T-helper 17 cell (primary cell): ENCODE results near the gene CATSPER1. TPM values are rescaled to one million over a fixed set of nuclear protein-coding genes. Genes with fewer than 3 reads are reported as not detected.
A peak's percentile ranks its signal among the peaks of the same experiment; 100 is the strongest.

Source experiments
- ATAC-seq: fragments of 150-1000 bp; cut with Tn5 transposase; 2 replicates; pipeline ENCODE4 v1.10.0; 2021; ENCODE audit warnings: mild to moderate bottlenecking, moderate library complexity
- DNase-seq, 3 donors: peaks; one replicate each; pipeline versions ENCODE4 v3.0.0 to v3.0.0-alpha.2; 2020 to 2021
- H3K9me3 ChIP-seq: one replicate; pipeline ENCODE4 v1.7.0; 2013; ENCODE audit warnings: low read length, mild to moderate bottlenecking; ENCODE audit not compliant: control insufficient read depth, poor library complexity, severe bottlenecking
- H3K27ac Mint-ChIP-seq: one replicate; pipeline ENCODE4 v1.8.0; 2022; ENCODE audit warnings: mild to moderate bottlenecking, moderate library complexity, mixed read lengths
- H3K27me3 Mint-ChIP-seq: one replicate; pipeline ENCODE4 v1.8.0; 2022; ENCODE audit warnings: mixed read lengths
- H3K36me3 Mint-ChIP-seq: one replicate; pipeline ENCODE4 v1.8.0; 2022; ENCODE audit warnings: low read depth, mixed read lengths
- H3K4me1 Mint-ChIP-seq: one replicate; pipeline ENCODE4 v1.8.0; 2022; ENCODE audit warnings: mild to moderate bottlenecking, mixed read lengths
- H3K4me3 Mint-ChIP-seq: one replicate; pipeline ENCODE4 v1.8.0; 2022; ENCODE audit warnings: mild to moderate bottlenecking, moderate library complexity, mixed read lengths
- total RNA-seq, 4 donors: library from RNA in 2 of 4; stranded (reverse) in 2 of 4; gene quantifications; one replicate each; pipeline ENCODE4 v1.2.3 and lab custom pipeline; 2022 to 2026

CATSPER1 gene
- total RNA-seq, 2 donors from 2014 or later = not detected

- Mint-ChIP-seq H3K36me3 (peaks cover 9% of the 10 kb centered on the region), H3K4me3 (peak overlapping the region; percentile 45), H3K27ac (peak overlapping the region; percentile 57), H3K4me1 (peaks cover 8% of the 10 kb centered on the region), H3K27me3 (no peaks in the 10 kb centered on the region)
- ATAC-seq = no peak
- H3K9me3 ChIP-seq = no peaks in the 10 kb centered on the region
- DNase-seq = no peak
Observed at GRCh38 chr11:65975771-65976170, 50.5 kb downstream of the CATSPER1 start.

- ATAC-seq = no peak
- DNase-seq = no peak
- H3K27ac Mint-ChIP-seq = peak overlapping the region; percentile 60
- peaks cover 8% of the 10 kb centered on the region for H3K4me1 Mint-ChIP-seq
- no peak overlapping the region for H3K4me3 Mint-ChIP-seq
- peaks cover 13% of the 10 kb centered on the region for H3K36me3 Mint-ChIP-seq
- H3K27me3 Mint-ChIP-seq = no peaks in the 10 kb centered on the region
- no peaks in the 10 kb centered on the region for H3K9me3 ChIP-seq
Observed at GRCh38 chr11:65973439-65974110, 52.7 kb downstream of the CATSPER1 start.

DNA sequence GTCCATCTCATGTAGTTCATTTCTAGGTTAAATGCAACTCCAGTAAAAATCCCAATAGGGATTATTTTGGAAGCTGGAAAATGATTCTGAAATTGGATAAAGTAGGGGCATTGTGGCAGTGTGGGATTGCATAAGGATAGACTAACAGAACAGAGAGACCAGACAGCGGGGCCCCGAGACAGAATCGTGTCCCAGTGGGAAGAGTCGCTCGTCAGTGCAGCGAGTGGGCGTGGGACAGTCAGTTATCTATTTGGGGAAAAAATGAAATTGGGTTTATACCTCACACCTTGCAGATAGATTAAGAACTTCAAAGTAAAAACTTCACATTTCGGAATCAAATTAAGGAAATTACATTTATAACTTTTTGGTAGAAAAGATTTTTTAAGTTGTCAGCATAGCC lies 54.2 kb downstream of the CATSPER1 start:
- peaks cover 12% of the 10 kb centered on the region for H3K4me1 Mint-ChIP-seq
- H3K9me3 ChIP-seq = no peaks in the 10 kb centered on the region
- H3K4me3 Mint-ChIP-seq = peak overlapping the region; percentile 59
- ATAC-seq (no peak), DNase-seq (no peak)
- H3K27me3 Mint-ChIP-seq = no peaks in the 10 kb centered on the region
- H3K27ac Mint-ChIP-seq = no peak overlapping the region
- peaks cover 13% of the 10 kb centered on the region for H3K36me3 Mint-ChIP-seq

DNA sequence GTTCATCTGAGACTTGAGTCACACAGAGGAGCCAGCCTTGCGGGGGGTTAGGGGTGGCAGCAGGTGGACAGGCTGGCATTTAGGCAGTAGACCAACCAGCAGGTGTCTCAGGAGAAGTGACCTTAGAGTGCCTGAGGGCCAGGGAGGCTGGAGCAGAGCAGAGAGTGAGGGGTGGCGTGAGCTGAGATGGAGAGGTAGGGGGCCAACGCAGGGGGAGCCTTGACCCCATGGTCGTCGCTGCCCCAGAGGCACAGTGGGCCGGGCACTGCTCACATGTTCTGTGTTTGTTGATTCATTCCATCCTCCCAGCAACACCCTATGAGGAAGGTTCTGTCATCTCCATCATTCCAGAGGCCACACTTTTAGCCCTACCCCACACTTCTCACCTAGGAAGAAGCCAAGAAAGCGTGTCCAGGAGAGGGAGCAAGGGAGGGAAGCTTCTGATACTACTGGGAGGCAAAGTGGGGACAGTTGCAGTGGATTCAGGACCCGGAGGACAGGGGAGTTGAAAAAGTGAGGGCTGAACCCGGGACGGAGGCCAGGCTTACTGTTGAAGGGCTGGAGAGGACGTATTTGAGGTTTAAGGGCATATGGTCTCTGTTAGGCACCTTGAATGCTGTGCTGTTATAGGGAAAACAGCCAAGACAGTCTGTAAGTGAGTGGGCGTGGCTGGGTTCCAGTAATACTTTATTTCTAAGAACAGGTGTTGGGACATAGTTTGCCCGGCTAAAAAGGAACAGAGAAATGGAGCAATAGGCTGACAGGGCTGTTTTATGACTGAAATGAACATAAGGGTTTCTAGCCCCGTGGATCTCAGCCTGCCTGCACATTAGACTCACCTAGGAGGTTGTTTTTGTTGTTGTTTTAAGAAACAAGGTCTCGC lies 57.4 kb downstream of the CATSPER1 start:
- Mint-ChIP-seq H3K4me3 (peak overlapping the region; percentile 12), H3K4me1 (peaks cover 11% of the 10 kb centered on the region), H3K27ac (peak overlapping the region; percentile 43), H3K36me3 (peaks cover 8% of the 10 kb centered on the region), H3K27me3 (no peaks in the 10 kb centered on the region)
- H3K9me3 ChIP-seq = no peaks in the 10 kb centered on the region
- ATAC-seq (no peak), DNase-seq (no peak)

GRCh38 chr11:65967329-65967934 lies 58.8 kb downstream of the CATSPER1 start:
- no peak for ATAC-seq
- Mint-ChIP-seq H3K4me1 (peaks cover 20% of the 10 kb centered on the region), H3K36me3 (peaks cover 13% of the 10 kb centered on the region), H3K27me3 (no peaks in the 10 kb centered on the region), H3K27ac (no peak overlapping the region), H3K4me3 (no peak overlapping the region)
- H3K9me3 ChIP-seq = no peaks in the 10 kb centered on the region
- no peak for DNase-seq

Other genes with a start within 250 kb of the CATSPER1 start
- 10 to 100 TPM; 12.5 to 17.4 TPM for gene AP5B1, start 245.5 kb downstream of the CATSPER1 start, total RNA-seq
- gene OVOL1, start 239.4 kb downstream of the CATSPER1 start, total RNA-seq = under 1 TPM in 1 of 2 donors, not detected in 1; 0.39 TPM
- under 1 TPM; 0.27 to 0.34 TPM for gene SNX32, start 192.5 kb downstream of the CATSPER1 start, total RNA-seq
- gene CFL1, start 168.3 kb downstream of the CATSPER1 start, total RNA-seq = 100 to 1,000 TPM; 642 to 738 TPM
- 10 to 100 TPM; 44.9 to 55.0 TPM for gene MUS81, start 166.0 kb downstream of the CATSPER1 start, total RNA-seq
- gene EFEMP2, start 153.7 kb downstream of the CATSPER1 start, total RNA-seq = 1 to 10 TPM; 5.1 to 8.0 TPM
- 10 to 100 TPM; 19.7 to 52.7 TPM for gene CTSW, start 146.6 kb downstream of the CATSPER1 start, total RNA-seq
- 10 to 100 TPM; 27.7 to 30.4 TPM for gene FIBP, start 138.0 kb downstream of the CATSPER1 start, total RNA-seq
- gene CCDC85B, start 135.8 kb downstream of the CATSPER1 start, total RNA-seq = 10 to 100 TPM; 27.4 to 28.0 TPM
- gene FOSL1, start 126.1 kb downstream of the CATSPER1 start, total RNA-seq = 1 to 10 TPM; 3.7 to 8.5 TPM
- 10 to 100 TPM; 14.1 to 18.1 TPM for gene C11orf68, start 107.4 kb downstream of the CATSPER1 start, total RNA-seq
- 10 to 100 TPM; 63.1 to 65.7 TPM for gene DRAP1, start 107.1 kb downstream of the CATSPER1 start, total RNA-seq
- gene TSGA10IP, start 81.0 kb downstream of the CATSPER1 start, total RNA-seq = not detected
- 10 to 100 TPM; 74.2 to 80.9 TPM for gene SART1, start 64.7 kb downstream of the CATSPER1 start, total RNA-seq
- 100 to 1,000 TPM in 1 of 2 donors, 10 to 100 TPM in 1; 85.2 to 100 TPM for gene EIF1AD, start 24.3 kb downstream of the CATSPER1 start, total RNA-seq
- gene BANF1, start 24.0 kb downstream of the CATSPER1 start, total RNA-seq = 10 to 100 TPM; 47.5 to 58.0 TPM
- gene CST6, start 14.5 kb downstream of the CATSPER1 start, total RNA-seq = not detected
- not detected for gene GAL3ST3, start 22.7 kb upstream of the CATSPER1 start, total RNA-seq
- gene SF3B2, start 25.9 kb upstream of the CATSPER1 start, total RNA-seq = 100 to 1,000 TPM; 187 to 208 TPM
- 100 to 1,000 TPM; 215 to 227 TPM for gene PACS1, start 43.8 kb upstream of the CATSPER1 start, total RNA-seq
- gene KLC2, start 231.2 kb upstream of the CATSPER1 start, total RNA-seq = 10 to 100 TPM; 55.1 to 58.3 TPM
- 10 to 100 TPM; 72.8 to 89.1 TPM for gene RAB1B, start 242.2 kb upstream of the CATSPER1 start, total RNA-seq